ENCODE data around the gene XRN1.
"Not testable (repeated sequence)": the region's sequence is repeated elsewhere in the genome, so short reads cannot be mapped to it uniquely, and the experiment has no call there.

Gene XRN1, protein sequence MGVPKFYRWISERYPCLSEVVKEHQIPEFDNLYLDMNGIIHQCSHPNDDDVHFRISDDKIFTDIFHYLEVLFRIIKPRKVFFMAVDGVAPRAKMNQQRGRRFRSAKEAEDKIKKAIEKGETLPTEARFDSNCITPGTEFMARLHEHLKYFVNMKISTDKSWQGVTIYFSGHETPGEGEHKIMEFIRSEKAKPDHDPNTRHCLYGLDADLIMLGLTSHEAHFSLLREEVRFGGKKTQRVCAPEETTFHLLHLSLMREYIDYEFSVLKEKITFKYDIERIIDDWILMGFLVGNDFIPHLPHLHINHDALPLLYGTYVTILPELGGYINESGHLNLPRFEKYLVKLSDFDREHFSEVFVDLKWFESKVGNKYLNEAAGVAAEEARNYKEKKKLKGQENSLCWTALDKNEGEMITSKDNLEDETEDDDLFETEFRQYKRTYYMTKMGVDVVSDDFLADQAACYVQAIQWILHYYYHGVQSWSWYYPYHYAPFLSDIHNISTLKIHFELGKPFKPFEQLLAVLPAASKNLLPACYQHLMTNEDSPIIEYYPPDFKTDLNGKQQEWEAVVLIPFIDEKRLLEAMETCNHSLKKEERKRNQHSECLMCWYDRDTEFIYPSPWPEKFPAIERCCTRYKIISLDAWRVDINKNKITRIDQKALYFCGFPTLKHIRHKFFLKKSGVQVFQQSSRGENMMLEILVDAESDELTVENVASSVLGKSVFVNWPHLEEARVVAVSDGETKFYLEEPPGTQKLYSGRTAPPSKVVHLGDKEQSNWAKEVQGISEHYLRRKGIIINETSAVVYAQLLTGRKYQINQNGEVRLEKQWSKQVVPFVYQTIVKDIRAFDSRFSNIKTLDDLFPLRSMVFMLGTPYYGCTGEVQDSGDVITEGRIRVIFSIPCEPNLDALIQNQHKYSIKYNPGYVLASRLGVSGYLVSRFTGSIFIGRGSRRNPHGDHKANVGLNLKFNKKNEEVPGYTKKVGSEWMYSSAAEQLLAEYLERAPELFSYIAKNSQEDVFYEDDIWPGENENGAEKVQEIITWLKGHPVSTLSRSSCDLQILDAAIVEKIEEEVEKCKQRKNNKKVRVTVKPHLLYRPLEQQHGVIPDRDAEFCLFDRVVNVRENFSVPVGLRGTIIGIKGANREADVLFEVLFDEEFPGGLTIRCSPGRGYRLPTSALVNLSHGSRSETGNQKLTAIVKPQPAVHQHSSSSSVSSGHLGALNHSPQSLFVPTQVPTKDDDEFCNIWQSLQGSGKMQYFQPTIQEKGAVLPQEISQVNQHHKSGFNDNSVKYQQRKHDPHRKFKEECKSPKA (N-terminal part only)

DNA sequence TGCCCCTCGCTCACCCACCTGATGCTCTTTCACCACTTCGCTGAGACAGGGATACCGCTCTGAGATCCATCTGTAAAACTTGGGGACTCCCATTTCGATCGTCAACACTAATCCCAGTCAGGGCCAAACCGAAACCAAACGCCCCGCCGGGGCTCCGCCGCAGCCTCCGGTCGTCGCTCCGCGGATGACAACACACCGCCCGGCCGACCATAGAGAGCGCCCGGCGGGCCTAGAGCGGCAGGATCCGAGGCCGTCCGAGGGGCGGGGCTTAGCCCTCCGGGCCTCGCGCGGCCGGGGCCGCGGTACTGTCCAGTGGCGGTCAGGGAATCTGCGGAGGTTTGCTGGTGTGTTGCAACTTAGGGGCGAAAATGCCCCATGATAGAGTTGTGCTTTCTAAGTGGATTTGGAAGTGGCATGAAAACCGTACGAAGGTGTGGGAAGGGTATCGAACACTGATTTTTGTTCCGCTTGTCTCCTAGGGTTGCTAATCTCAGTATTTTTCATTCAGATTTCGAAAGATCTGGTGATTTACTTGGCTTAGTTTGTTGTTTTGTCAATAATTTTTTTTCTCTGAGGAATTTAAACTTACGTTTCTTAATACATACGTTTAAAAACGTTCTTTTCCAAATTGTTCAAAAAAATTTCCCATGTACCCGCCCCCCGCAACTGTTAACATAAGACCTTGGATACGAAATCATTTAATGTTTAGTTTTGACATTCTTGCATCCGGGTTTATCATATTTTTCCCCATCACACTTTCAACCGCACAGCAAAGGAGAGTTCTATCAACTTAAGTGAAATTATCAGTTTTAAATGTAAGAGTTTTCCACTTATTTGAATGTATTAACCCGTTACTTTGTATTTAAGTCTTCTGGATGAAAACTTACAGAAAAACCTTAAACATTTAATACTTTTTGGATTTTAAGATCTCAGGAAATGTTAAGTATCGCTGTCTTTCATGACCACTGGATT is at the start of gene XRN1:
Gene XRN1 (minus strand): TSS at position 186 of the 972 bp plus-strand sequence. CDS start 93 bp downstream, at position 93.
- DNase-seq (ENCODE audit: low read depth) = peak; percentile 96

DNA sequence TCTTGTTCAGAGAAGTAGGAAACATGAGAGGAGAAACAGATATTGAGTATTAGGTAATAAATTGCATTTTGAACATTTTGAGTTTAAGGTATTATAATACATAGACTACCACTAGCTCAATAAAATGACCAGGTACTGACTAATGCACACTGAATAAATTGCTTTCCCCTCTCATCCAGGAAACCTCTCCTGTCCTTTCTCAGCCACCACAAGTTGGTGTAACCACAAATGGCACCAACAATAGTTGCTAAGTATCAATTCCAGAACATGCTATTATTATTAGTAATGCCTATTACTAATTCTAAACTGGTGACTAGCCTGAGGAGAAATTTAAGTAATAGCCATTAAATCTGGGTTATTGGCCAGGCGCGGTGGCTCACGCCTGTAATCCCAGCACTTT is 47.3 kb upstream of the XRN1 start:
- DNase-seq (ENCODE audit: low read depth) = no peak

DNA sequence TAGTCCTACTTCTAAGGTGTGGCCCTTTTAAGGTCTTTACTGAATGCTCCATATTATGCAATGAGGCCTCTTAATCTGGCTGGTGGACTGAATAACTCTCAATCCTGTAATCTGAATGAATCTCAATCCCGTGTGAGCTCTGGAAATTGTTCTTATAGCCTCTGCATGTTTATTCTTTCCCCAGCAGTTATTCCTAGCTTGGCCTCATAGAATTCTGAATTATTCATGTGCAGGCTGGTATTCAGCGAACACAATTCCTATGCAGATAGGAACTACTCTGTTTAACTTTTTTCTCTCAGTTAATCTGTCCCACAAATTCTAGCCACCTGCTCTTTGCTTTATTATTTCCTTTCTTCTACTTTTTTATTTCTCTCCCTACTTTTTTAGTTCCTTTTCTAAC is 44.3 kb upstream of the XRN1 start:
- DNase-seq (ENCODE audit: low read depth) = no peak

DNA sequence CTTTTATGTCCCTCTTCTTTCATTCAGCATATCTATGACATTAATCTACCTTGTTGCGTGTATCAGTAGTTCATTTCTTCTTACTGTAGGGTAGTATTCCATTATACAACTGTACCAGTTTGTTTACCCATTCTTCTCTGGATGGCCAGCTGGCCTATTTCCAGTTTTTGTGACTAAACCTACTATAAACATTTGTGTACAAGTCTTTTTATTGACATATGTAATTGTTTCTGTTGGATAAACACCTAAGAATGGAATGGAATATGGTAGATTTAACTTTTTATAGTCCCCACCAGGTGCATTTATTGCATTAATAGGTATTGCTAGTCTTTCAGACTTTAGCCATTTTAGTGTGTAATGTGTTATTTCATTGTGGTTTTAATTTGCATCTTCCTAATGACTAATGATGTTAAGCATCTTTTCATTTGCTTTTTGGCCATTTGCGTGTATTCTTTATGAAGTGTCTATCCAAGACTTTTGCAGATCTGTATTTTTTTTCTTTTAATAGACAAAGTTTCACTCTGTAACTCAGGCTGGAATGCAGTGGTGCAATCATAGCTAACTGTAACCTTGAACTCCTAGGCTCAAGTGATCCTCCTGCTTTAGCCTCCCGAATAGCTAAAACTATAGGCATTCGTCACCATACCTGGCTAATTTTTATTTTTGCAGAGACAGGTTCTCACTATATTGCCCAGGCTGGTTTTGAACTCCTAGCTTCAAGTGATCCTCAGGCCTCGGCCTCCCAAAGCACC is 41.9 kb upstream of the XRN1 start:
- peak; percentile 16 for DNase-seq (ENCODE audit: low read depth)

DNA sequence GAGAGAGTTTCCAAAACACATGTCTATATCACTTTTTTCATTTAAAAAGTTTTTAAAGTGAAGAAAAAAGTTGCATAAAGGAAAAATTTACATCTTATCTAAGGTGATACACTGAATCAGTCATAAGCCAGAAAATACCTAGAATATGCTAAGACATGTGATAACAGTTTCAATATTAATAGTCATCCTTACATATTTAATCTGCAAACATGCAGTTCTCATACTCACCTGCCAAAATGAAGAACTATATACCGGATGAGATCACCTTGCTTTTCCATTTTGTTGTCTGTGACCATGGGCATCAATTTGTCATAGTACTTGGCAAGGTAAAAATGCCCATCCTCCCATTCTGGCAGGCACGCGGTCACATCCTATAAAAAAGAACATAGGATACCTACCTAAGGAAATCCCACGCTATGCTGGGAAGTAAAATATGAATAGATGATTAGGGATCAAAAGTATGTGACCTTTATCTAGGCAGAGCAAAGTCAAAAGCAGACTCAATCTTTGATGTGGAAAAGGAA is 37.1 kb upstream of the XRN1 start:
- DNase-seq (ENCODE audit: low read depth) = no peak

DNA sequence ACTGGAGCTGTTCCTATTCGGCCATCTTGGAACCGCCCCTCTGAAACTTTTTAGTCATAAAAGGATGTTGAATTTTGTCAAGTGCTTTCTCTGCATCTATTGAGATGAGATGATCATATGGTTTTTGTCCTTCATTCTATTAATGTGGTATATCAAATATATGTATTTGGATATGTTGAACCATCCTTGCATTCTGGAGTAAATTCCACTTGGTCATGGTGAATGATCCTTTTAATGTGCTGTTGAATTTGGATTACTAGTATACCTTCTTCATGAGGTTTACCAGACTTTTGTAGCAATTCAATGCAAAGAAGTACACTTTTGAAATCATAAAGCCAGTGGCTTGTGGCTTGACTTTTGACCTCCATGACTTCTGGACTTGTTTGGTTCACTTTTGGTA is 33.4 kb upstream of the XRN1 start:
- DNase-seq (ENCODE audit: low read depth) = no peak

DNA sequence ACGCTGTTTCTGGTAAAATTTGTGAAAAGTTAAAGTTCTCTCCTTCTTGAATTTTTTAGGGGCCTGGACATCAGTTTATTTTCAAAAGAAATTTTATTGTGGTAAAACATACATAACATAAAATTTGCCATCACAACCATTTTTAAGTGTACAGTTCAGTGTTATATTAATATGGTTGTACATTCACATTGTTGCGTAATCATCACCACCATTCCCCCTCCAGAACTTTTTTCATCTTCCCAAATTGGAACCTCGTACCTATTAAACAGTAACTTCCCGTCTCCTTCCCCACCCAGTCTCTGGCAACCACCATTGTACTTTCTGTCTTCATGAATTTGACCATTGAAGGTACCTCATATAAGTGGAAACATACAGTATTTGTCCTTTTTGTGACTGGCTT is 23.0 kb upstream of the XRN1 start:
- DNase-seq (ENCODE audit: low read depth) = no peak

DNA sequence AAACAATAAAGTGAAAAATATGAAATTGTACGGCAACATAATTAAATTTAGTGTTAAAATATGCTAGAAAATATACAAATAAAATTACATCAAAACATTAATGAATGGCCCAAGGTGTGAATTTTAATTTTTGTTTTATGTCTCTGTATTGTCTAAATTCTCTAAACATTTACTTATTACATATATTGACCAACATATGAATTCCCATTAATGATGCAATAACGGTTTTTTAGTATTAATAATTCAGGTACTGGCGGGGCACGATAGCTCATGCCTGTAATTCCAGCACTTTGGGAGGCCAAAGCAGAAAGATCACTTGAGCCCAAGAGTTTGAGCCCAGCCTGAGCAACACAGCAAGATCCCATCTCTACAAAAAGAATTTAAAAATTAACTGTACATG is 20.6 kb upstream of the XRN1 start:
- DNase-seq (ENCODE audit: low read depth) = no peak

DNA sequence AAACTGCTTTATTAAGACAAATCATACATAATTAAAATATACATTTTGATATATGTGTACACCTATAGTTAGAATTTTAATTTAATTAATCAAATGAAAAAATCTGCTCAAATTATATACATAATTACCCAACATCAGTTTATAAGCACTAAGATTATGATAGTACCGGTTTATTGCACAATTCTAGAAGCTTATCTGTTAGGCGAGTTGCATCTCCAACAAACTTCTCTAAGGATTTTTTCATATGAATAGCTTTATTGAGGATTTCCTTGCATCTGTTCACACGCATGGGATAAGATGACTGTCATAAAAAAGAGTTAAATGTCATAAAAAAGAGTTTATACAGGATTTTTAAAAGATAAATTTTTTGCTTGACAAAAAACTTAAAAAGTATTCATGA is 19.9 kb upstream of the XRN1 start:
- no peak for DNase-seq (ENCODE audit: low read depth)

DNA sequence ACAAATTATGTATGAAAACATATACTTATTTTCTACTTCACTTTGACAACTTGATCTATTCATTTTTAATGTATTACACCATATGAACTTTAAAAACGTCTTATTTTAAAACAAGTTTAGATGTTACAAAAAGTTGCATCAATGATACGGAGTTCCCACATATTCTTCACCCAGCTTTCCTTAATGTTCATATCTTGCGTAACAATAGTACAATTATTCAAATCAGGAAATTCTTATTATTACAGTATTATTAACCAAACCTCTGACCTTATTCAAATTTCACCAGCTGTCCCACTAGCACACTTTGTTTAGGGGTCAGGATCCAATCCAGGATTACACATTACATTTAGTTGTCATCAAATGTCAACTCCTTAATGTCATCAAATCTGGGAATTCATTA is 12.9 kb upstream of the XRN1 start:
- DNase-seq (ENCODE audit: low read depth) = no peak

DNA sequence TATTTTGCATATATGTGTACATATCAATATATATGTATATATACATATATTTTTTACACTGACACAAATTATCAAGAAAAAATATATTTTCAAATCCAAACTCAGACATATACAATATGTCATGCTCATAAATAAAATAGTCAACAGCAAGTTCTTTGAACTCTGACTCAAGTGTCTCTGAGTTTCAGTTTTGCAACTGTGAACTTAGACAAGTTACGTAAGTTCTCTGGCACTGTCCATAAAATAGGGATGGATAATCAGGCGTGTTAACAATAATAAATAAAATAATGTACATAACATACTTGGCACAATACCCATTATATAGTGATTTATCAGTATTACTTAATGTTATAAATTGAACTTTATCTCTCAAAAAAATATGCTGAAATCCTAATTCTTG is 12.1 kb upstream of the XRN1 start:
- peak; percentile 38 for DNase-seq (ENCODE audit: low read depth)

DNA sequence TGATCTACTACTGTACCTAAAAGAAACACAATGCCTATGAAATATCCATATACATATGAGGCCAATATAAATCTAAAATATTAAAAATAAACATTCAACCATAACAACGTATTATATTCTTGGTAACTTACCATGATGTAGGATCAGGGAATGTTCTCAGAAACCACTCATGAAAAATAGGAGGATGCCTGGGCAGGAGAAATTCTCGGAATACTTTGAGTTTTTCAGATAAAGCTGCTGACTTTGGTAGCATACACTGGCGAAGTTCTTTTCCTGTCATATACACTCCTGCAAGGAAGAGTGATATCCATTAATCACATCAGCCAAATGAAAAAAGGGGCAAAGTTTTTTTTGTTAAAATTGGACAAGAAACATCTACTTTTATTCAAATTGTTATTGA is 11.3 kb upstream of the XRN1 start:
- DNase-seq (ENCODE audit: low read depth) = no peak

DNA sequence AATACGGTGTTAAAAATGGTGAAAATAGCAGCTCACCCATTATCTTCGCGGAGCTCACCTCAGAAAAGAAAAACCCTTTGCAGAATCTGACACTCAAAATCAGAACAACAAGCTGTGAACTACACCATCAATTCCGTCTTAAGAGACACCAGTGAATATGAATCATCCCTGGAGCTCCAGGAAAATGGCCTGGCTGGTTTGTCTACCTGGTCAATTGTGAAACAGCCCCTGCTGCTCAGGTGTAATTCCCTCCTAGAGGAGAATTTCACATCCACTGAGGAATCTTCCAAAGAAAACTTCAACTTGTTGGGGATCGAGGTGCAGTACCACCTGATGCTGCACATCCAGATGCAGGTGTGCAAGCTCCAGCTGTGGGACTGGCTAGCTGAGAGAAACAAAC is 3.0 kb upstream of the XRN1 start:
- no peak for DNase-seq (ENCODE audit: low read depth)

DNA sequence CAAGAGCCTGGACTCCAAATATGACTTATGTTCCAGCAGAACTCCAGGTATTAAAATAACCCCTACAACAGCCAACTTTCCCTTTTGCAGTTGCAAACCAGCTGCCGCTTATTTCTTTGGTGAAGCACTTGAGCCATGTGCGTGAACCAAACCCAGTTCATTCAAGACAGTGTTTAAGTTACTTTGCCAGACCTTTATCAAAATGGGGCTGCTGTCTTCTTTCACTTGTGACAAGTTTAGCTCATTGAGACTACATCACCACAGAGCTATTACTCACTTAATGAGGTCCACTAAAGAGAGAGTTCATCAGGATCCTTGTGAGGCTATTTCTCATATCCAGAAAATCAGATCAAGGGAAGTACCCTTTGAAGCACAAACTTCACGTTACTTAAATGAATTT is 2.4 kb upstream of the XRN1 start:
- no peak for DNase-seq (ENCODE audit: low read depth)

DNA sequence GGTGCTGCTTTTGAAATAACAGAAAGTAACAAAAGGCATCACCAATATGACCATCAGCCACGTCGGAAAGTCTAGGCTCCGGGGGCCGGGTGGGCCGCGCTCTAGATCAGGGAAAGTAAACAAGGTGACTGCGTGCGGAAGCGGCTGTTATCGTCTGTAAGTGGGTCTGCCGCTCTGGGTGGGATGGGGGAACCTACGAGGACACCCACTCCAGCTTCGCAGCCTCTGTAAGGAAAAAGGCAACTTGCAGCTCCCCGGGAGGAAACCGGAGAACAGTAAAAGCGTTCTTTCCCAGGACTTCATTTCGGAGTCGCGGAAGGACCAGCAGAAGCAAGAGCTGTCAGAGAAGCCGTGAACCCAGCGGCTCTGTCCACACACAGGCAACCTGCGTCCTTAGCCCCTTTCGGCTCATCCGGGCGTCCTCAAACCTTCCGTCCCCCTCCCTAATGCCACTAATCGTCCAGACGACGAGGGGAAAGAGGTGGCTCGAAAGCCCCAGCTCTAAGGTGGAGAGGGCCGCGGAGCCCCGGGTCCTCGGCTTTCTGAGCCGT is 461 bp downstream of the XRN1 start:
- peak; percentile 54 for DNase-seq (ENCODE audit: low read depth)

DNA sequence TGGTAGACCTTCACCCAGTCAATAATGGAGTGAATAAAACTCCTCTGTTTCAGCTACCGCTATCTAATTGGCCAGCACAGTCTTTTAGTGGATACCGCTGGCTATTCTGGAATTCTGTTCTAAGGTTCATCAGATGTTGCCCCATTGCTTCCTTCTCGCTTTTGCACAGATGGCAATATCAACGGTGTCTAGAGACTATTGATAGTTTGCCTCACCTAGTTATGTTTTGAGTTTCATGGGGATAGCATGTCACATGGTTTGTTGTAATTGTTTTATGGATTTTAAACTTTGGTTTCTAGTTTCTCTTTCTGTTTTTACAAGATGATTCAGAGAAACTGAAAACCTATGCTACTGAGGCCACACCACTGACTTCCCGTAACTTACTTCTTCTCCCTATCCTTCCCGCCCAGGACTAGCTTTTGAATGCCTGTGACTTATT is 2.0 kb downstream of the XRN1 start:
- peak; percentile 68 for DNase-seq (ENCODE audit: low read depth)

DNA sequence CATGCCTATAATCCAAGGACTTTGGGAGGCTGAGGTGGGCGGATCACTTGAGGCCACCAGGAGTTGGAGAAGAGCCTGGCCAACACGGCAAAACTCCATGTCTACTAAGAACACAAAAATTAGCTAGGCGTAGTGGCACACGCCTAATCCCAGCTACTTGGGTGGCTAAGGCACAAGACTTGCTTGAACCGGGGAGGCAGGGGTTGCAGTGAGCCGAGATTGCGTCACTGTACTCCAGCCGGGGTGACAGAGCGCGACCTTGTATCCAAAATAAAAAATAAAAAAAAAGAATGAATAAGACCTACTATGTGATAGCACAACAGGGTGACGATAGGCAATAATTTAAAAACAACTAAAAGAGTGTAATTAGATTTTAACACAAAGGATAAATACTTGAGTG is 3.5 kb downstream of the XRN1 start:
- DNase-seq (ENCODE audit: low read depth) = no peak

DNA sequence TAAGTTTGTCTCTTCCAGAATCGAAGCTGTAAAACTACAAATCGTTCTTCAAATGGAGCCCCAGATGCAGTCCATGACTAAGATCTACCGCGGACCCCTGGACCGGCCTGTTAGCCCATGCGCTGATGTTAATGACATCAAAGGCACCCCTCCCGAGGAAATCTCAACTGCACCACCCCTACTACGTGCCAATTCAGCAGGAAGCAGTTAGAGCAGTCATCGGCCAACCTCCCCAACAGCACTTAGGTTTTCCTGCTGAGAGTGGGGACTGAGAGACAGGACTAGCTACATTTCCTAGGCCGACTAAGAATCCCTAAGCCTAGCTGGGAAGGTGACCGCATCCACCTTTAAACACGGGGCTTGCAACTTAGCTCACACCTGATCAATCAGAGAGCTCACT is 4.8 kb downstream of the XRN1 start:
- not testable (repeated sequence) for DNase-seq (ENCODE audit: low read depth)

DNA sequence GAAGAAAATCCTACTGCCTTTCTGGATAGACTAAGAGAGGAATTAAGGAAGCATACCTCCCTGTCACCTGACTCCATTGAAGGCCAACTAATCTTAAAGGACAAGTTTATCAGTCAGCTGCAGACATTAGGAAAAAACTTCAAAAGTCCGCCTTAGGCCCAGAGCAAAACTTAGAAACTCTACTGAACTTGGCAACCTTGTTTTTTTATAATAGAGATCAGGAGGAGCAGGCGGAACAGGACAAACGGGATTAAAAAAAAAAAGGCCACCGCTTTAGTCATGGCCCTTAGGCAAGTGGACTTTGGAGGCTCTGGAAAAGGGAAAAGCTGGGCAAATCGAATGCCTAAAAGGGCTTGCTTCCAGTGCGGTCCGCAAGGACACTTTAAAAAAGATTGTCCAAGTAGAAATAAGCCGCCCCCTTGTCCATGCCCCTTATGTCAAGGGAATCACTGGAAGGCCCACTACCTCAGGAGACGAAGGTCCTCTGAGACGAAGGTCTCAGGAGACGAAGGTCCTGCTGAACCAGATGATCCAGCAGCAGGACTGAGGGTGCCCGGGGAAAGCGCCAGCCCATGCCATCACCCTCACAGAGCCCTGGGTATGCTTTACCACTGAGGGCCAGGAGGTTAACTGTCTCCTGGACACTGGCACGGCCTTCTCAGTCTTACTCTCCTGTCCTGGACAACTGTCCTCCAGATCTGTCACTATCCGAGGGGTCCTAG is 8.2 kb downstream of the XRN1 start:
- DNase-seq (ENCODE audit: low read depth) = not testable (repeated sequence)
